ENCODE data around the gene TEX14.

Gene TEX14

GRCh38 chr17:58516644-58517377 lies 175.0 kb downstream of the TEX14 start:
- TF ChIP-seq CTCF (IDR thresholded peaks at IDR 0.05; ENCODE audit: borderline replicate concordance, insufficient read depth, low read depth, low read length): no peak
- peak overlapping the region; percentile 73 for H3K4me3 ChIP-seq (ENCODE audit: low read depth, low read length)

- H3K4me3 ChIP-seq (ENCODE audit: low read depth, low read length): no peak overlapping the region
- TF ChIP-seq CTCF (IDR thresholded peaks at IDR 0.05; ENCODE audit: borderline replicate concordance, insufficient read depth, low read depth, low read length): no peak
These were observed 176.6 kb downstream of the TEX14 start for GRCh38 chr17:58515286-58515685.

- H3K4me3 ChIP-seq (ENCODE audit: low read depth, low read length): peak overlapping the region; percentile 53
- no peak for TF ChIP-seq CTCF (IDR thresholded peaks at IDR 0.05; ENCODE audit: borderline replicate concordance, insufficient read depth, low read depth, low read length)
These were observed 177.1 kb downstream of the TEX14 start for GRCh38 chr17:58514770-58515157.

GRCh38 chr17:58513965-58514769 lies 177.7 kb downstream of the TEX14 start, which contains the start of gene MTMR4:
Gene MTMR4, minus strand, starts transcription at chr17:58514638. Its CDS starts 231 bp downstream, at chr17:58514407.
- peak within 1 kb of the TSS; percentile 53 for H3K4me3 ChIP-seq (ENCODE audit: low read depth, low read length)
- TF ChIP-seq CTCF (IDR thresholded peaks at IDR 0.05; ENCODE audit: borderline replicate concordance, insufficient read depth, low read depth, low read length): no peak

- TF ChIP-seq CTCF (IDR thresholded peaks at IDR 0.05; ENCODE audit: borderline replicate concordance, insufficient read depth, low read depth, low read length): peak; percentile 23; the same call in 1 of the 2 replicates
- peak overlapping the region; percentile 53 for H3K4me3 ChIP-seq (ENCODE audit: low read depth, low read length)
These were observed 178.4 kb downstream of the TEX14 start for GRCh38 chr17:58513267-58513964.

- no peak for TF ChIP-seq CTCF (IDR thresholded peaks at IDR 0.05; ENCODE audit: borderline replicate concordance, insufficient read depth, low read depth, low read length)
- H3K4me3 ChIP-seq (ENCODE audit: low read depth, low read length): no peak overlapping the region
These were observed 181.8 kb downstream of the TEX14 start for GRCh38 chr17:58510075-58510474.

All from GM12875 (cell line).